HG03460 (cell line): ENCODE results near the gene CYB5D1.
A peak's percentile ranks its signal among the peaks of the same experiment; 100 is the strongest.

Experiments used
- ATAC-seq: cut with Tn5 transposase; IDR thresholded peaks from one replicate; pipeline ENCODE4 v1.9.1; 2021; ENCODE audit not compliant: unreplicated experiment

CYB5D1 gene

GRCh38 chr17:7885367-7886226 lies 27.8 kb downstream of the CYB5D1 start:
- no peak for ATAC-seq

- no peak for ATAC-seq
These were observed 28.6 kb downstream of the CYB5D1 start for GRCh38 chr17:7886227-7887037.

DNA sequence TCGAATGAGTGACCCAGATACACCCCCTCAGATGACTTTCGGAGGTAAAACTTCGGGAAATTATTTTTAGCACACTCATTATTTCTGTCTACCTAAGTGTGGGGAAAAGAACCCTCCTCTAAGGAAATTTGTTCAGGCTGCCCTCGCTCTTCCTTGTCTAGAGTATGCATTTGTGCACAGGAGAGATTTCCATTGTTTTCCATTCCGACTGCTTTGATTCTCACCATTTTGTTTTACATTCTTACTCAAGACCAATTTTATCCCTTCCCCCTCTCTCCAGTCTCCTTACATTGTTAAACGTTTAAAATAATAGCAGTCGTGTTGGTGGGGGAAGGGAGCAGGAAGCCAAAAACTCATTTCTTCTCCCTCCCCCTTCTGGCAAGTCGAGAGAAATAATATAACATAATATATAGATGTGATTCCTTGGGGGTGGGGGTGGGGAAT lies 29.3 kb downstream of the CYB5D1 start:
- no peak for ATAC-seq

DNA sequence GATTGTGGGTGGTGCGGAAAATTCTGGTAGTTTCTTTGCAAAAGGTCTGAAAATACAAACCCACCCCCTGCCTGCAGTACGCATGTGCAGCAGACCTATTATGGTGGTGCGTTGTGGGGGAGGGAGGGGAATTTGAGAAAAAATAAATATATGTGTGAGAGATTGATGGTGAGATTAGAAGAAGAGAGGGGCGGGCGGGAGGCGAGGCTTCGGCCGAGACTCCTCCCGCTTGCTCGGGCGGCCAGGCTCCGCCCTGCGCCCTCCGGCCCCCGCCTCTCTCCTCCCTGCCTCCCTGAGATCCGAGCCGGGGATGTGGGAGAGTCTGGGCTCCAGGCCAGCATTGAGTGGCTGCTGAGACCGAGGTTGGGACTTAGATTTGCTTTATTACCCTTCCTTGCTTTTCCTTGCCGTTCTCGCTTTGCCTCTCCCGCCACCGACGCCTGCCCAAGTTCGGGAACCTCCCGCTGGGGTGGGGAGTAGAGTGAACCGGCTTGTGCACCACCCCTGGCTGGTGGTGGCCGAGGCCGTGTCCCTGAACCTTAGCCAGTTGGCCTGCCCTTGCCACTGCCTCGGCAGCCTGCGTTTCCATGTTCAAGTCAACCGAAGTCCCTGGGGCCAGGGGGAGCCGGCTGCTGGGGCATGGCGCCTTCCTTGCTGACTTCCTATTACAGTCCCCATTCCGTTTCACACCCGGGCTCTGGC lies 29.8 kb downstream of the CYB5D1 start:
- peak; percentile 39 for ATAC-seq

GRCh38 chr17:7888184-7888920 lies 30.5 kb downstream of the CYB5D1 start, which contains the start of gene CHD3:
TSS of gene CHD3 (plus strand) at chr17:7888789. CDS start at chr17:7889001, 212 bp downstream.
- no peak for ATAC-seq

DNA sequence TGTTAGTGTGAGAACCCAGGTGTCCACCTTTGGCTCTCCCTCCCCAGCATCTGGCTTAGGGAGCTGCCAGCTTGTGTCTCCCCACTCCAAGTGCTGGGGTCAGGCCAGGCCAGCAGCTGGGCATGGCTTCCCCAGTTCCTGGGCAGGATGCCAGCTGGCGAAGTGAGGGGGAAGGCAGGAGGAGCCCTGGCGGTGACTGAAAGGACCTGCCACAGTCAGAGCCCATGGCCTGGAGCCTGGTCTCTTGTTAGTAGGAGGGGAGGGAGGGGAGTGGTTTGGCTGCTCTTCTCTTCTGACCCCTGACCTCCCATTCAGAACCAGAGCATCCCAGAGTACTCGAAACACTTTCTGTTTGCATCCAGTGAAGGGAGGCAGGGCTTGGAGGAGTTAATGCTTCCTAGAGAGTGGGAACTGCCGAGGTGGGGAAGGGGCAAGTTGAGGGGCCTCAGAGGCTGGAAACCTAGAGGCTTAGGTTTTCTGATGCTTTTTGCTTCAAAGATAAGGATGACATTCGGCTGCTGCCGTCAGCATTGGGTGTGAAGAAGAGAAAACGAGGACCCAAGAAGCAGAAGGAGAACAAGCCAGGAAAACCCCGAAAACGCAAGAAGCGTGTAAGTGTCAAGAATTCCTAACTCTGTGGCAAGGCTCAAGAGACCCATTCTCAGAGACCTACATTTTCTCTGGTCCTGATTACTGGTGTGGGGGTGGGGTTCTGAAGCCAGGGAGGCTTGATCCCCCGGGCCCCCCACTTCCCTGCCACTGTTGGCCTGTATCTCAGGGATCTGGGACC lies 31.6 kb downstream of the CYB5D1 start:
- ATAC-seq: no peak

DNA sequence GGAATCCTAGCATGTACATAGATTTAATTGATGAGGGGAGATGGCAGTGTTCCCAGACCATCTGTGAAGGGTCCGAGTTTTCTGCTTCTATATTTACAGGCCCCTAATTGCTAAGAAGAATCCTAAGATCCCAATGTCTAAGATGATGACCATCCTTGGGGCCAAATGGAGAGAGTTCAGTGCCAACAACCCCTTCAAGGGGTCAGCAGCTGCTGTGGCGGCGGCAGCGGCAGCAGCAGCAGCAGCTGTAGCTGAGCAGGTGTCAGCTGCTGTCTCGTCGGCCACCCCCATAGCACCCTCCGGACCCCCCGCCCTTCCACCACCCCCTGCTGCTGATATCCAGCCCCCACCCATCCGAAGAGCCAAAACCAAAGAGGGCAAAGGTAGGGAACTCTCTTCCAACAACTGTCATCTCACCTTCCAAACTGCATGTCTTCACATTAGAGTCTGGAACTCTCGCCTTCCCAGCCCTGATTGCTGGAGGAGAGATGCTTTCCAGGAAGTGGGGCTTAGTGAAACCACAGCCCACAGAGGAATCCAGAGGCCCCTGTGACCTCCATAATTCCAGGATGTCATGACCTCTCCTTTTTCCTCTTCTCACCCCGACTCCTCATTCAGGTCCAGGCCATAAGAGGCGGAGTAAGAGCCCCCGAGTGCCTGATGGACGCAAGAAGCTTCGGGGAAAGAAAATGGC lies 35.5 kb downstream of the CYB5D1 start:
- no peak for ATAC-seq

- no peak for ATAC-seq
These were observed 36.4 kb downstream of the CYB5D1 start for GRCh38 chr17:7894226-7894625.

DNA sequence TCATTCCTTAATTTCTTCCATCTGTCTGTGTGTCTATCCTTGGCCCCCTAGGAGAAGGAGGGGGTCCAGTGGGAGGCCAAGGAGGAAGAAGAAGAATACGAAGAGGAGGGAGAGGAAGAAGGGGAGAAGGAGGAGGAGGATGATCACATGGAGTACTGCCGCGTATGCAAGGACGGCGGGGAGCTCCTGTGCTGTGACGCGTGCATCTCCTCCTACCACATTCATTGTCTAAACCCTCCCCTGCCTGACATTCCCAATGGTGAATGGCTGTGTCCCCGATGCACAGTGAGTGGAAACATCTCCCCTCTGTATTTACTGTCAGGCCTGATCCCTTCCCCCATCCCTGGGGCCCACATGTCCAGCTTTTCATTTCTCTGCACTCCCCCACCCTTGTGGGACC lies 37.1 kb downstream of the CYB5D1 start:
- ATAC-seq: no peak

DNA sequence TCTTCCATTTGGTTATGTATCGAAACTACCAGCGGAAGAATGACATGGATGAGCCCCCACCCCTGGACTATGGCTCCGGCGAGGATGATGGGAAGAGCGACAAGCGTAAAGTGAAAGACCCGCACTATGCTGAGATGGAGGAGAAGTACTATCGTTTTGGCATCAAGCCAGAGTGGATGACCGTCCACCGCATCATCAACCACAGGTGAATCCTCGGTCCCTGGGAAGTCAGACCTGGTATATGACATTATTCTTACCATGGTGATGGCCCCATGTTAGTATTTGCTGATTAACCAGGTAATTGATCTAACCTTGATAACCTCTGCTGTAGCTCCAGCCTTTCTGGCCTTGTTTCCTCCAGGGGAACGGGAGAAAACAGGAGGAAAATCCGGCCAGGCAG lies 39.3 kb downstream of the CYB5D1 start:
- ATAC-seq: no peak

GRCh38 chr17:7897773-7898172 lies 40.0 kb downstream of the CYB5D1 start:
- no peak for ATAC-seq

DNA sequence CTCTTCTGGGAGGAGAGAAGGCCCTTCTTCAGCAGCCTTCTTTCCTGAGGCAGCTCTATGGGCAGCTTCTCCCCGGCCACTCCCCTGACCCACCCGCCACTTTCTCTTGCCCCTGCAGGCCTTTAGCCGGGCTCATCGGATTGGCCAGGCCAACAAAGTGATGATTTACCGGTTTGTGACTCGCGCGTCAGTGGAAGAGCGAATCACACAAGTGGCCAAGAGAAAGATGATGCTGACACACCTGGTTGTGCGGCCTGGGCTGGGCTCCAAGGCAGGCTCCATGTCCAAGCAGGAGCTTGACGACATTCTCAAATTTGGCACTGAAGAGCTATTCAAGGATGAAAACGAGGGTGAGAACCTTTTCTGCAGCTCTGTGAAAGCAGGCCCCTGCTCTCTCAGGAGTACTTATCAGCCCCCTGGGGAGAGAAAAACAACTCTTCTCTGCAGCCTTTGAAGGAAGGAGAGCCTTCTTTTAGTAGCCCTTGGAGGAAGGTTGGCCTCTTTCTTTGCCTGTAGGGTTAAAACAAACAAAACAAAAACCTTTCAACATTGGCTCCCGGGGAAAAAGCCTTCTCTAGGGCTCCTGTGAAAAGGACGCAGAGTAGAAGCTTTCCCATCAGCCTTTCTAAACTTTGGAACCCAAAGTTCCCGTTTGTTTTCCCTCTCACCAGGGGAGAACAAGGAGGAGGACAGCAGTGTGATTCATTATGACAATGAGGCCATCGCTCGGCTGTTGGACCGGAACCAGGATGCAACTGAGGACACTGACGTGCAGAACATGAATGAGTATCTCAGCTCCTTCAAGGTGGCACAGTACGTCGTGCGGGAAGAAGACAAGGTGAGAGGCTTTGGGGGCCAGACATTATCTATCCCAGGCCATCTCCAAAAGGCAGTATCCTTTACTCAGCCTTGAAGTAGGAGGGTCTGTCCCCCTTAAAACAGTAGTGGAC lies 45.6 kb downstream of the CYB5D1 start:
- ATAC-seq: no peak

DNA sequence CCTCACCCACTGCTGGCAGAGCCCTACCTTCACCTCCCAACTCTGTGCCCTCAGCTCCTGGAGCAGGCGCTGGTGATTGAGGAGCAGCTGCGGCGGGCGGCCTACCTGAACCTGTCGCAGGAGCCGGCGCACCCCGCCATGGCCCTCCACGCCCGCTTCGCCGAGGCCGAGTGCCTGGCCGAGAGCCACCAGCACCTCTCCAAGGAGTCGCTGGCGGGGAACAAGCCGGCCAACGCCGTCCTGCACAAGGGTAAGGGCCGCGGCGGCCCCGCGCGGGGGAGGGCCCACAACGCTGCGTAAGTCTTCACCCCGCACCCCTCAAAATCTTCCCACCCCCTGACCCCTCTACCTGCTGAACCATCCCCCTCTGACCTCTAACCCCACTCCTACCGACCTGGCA lies 51.3 kb downstream of the CYB5D1 start:
- ATAC-seq: no peak

- ATAC-seq: no peak
These were observed 52.5 kb downstream of the CYB5D1 start for GRCh38 chr17:7910281-7910680.

- ATAC-seq: no peak
These were observed 52.9 kb downstream of the CYB5D1 start for GRCh38 chr17:7910711-7911110.

- no peak for ATAC-seq
These were observed 53.3 kb downstream of the CYB5D1 start for GRCh38 chr17:7911116-7911515.
